Tibial artery (tissue), 4 donors: ENCODE measurements around the gene CYSRT1.

ENCODE experiments used
- DNase-seq, 2 donors: peaks; one replicate each; pipeline ENCODE4 v3.0.0-alpha.2; 2019
- H3K27ac ChIP-seq, 2 donors: fragments of 200-600 bp; sonication (generic) in 1 of 2; 1 replicate in 1 of 2; 2 replicates in 1 of 2; pipeline ENCODE4 v1.5.1; 2018 to 2019; ENCODE audit warnings: mild to moderate bottlenecking in 1 of 2
- H3K27me3 ChIP-seq, 2 donors: fragments of 200-600 bp; sonication (generic) in 1 of 2; one replicate each; pipeline versions ENCODE4 v1.5.1 to v1.6.0; 2016 to 2019
- H3K36me3 ChIP-seq, 3 donors: fragments of 200-600 bp; sonication (generic) in 2 of 3; one replicate each; pipeline ENCODE4 v1.5.1; 2016 to 2019; ENCODE audit warnings: mild to moderate bottlenecking in 2 of 3
- H3K4me1 ChIP-seq, 4 donors: fragments of 200-600 bp; sonication (generic) in 2 of 4; 1 replicate in 3 of 4; 2 replicates in 1 of 4; pipeline ENCODE4 v1.5.1; 2016 to 2019
- H3K4me3 ChIP-seq, 2 donors: fragments of 200-600 bp; sonication (generic) in 1 of 2; 1 replicate in 1 of 2; 2 replicates in 1 of 2; pipeline ENCODE4 v1.5.1; 2018 to 2019; ENCODE audit warnings: mild to moderate bottlenecking in 2 of 2
- H3K9me3 ChIP-seq, 3 donors: fragments of 200-600 bp; sonication (generic) in 1 of 3; one replicate each; pipeline ENCODE4 v1.5.1; 2016 to 2019
- CTCF ChIP-seq, 2 experiments: fragments of 200-600 bp in 1 of 2; fragments of 450-650 bp in 1 of 2; IDR thresholded peaks; one replicate each; pipeline ENCODE4 v1.5.1; 2017 to 2019; ENCODE audit warnings: antibody characterized with exemption in 2 of 2, mild to moderate bottlenecking in 1 of 2, moderate library complexity in 1 of 2
- intact Hi-C: fragments of 100-400 bp; cut with DNase I; formaldehyde crosslinking; loops from one replicate; pipeline ENCODE4 v1.15.0; 2023; ENCODE audit warnings: low total_unique reads

Gene CYSRT1

GRCh38 chr9:137227054-137227852 lies 2.3 kb downstream of the CYSRT1 start, which contains the start of gene RNF224:
TSS of gene RNF224 (plus strand) at chr9:137227502. CDS start at chr9:137228336, 834 bp downstream.
- Histone ChIP-seq H3K4me1 (peaks cover 0 to 48% (median 17%) of the 10 kb centered on the region in 4 donors), H3K27me3 (peaks cover 0 to 51% of the 10 kb centered on the region in 2 donors), H3K4me3 (no peak within 1 kb of the TSS), H3K27ac (no peak within 1 kb of the TSS), H3K9me3 (no peaks in the 10 kb centered on the region), H3K36me3 (no peaks in the 10 kb centered on the region)
- peak; percentile 61 to 79 for DNase-seq
- intact Hi-C loops: no loop called here
- TF ChIP-seq CTCF (IDR thresholded peaks at IDR 0.05): peak; percentile 76 to 79

GRCh38 chr9:137227853-137228505 lies 3.0 kb downstream of the CYSRT1 start:
- H3K27me3 ChIP-seq: peaks cover 0 to 58% of the 10 kb centered on the region in 2 donors
- intact Hi-C loops: no loop called here

GRCh38 chr9:137228506-137228967 lies 3.6 kb downstream of the CYSRT1 start:
- Histone ChIP-seq H3K4me3 (no peak overlapping the region), H3K27ac (no peak overlapping the region), H3K36me3 (no peaks in the 10 kb centered on the region), H3K9me3 (no peaks in the 10 kb centered on the region), H3K27me3 (peaks cover 0 to 63% of the 10 kb centered on the region in 2 donors), H3K4me1 (peaks cover 0 to 39% (median 8%) of the 10 kb centered on the region in 4 donors)
- DNase-seq: no peak
- no peak for TF ChIP-seq CTCF (IDR thresholded peaks at IDR 0.05)
- intact Hi-C loops: no loop called here

More at GRCh38 chr9:137227853-137228505, 3.0 kb downstream of the CYSRT1 start:
- H3K36me3 ChIP-seq: no peaks in the 10 kb centered on the region
- TF ChIP-seq CTCF (IDR thresholded peaks at IDR 0.05): no peak
- peaks cover 0 to 41% (median 9%) of the 10 kb centered on the region in 4 donors for H3K4me1 ChIP-seq
- no peak overlapping the region for H3K27ac ChIP-seq
- H3K9me3 ChIP-seq: no peaks in the 10 kb centered on the region
- DNase-seq: no peak
- no peak overlapping the region for H3K4me3 ChIP-seq

GRCh38 chr9:137228968-137229896 lies 4.3 kb downstream of the CYSRT1 start:
- intact Hi-C loops: no loop called here
- no peak for TF ChIP-seq CTCF (IDR thresholded peaks at IDR 0.05)
- Histone ChIP-seq H3K36me3 (no peaks in the 10 kb centered on the region), H3K9me3 (no peaks in the 10 kb centered on the region), H3K27me3 (peaks cover 0 to 70% of the 10 kb centered on the region in 2 donors), H3K4me1 (peaks cover 0 to 33% (median 4%) of the 10 kb centered on the region in 4 donors), H3K27ac (no peak overlapping the region), H3K4me3 (no peak overlapping the region)
- no peak for DNase-seq
